ENCODE results near the gene SORL1.

GRCh38 chr11:121508449-121508848 lies 56.3 kb downstream of the SORL1 start:
- TF ChIP-seq ZNF239 (CRISPR knock-in tag; IDR thresholded peaks at IDR 0.05) (no peak), ZNF57 (CRISPR knock-in tag; IDR thresholded peaks at IDR 0.05) (no peak)
- TF ChIP-seq, protein P1, sequence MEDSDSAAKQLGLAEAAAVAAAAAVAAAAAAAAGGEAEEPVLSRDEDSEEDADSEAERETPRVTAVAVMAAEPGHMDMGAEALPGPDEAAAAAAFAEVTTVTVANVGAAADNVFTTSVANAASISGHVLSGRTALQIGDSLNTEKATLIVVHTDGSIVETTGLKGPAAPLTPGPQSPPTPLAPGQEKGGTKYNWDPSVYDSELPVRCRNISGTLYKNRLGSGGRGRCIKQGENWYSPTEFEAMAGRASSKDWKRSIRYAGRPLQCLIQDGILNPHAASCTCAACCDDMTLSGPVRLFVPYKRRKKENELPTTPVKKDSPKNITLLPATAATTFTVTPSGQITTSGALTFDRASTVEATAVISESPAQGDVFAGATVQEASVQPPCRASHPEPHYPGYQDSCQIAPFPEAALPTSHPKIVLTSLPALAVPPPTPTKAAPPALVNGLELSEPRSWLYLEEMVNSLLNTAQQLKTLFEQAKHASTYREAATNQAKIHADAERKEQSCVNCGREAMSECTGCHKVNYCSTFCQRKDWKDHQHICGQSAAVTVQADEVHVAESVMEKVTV (CRISPR knock-in tag; IDR thresholded peaks at IDR 0.05) = no peak
